Right ventricle myocardium inferior (tissue), 1 donor: Measurements from ENCODE around the gene PARD3. TPM values are rescaled to one million over a fixed set of nuclear protein-coding genes. Genes with fewer than 3 reads are reported as not detected.

Experiments
- ATAC-seq: fragments of 200-7000 bp; cut with Tn5 transposase; one replicate; pipeline ENCODE4 v1.9.1; 2020; ENCODE audit warnings: mild to moderate bottlenecking, moderate library complexity
- DNase-seq: peaks from one replicate; pipeline ENCODE4 v3.0.0; 2021; ENCODE audit errors: missing footprints
- intact Hi-C: fragments of 100-400 bp; cut with DNase I; formaldehyde crosslinking; loops from one replicate; pipeline ENCODE4 v1.11.0; 2022
- total RNA-seq: library from RNA; stranded (reverse); fragmentation: NEBNext Ultra II Directional; extraction: Animal tissue kit (Norgen Biotek cat#: 25700); gene quantifications from one replicate; pipeline ENCODE4 v1.2.1, GENCODE V29; 2021
- donor health status: DM: no; HTN: yes; CAD: no; lungs with severe emphysema.

Gene PARD3
- total RNA-seq, 1 donor from 2014 or later = 34.6 TPM

DNA sequence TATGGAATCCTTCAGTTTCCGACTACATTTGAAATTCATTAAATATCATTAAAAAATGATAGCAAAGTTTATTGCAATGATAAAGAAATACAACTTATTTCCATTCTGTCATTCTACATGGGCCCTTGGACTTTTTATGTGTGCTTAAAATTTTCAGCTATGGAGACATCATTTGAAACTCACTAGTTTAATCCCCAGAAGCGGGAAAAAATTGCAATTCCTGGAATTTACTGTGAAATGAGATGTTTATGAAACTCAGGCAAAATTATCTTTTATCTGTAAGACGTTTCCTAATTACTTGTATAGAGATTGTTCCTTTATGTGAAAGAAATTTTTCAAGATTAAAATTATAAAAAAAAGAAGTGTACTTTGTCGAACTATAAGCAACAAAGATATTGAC lies 213.4 kb downstream of the PARD3 start:
- ATAC-seq (no peak), DNase-seq (no peak)
- intact Hi-C loops = no loop called here

- ATAC-seq = no peak
- intact Hi-C loops = no loop called here
- DNase-seq = no peak
These were observed 215.9 kb downstream of the PARD3 start for GRCh38 chr10:34599026-34599795.

- ATAC-seq (no peak), DNase-seq (no peak)
- intact Hi-C loops = no loop called here
These were observed 218.7 kb downstream of the PARD3 start for GRCh38 chr10:34596351-34596750.

DNA sequence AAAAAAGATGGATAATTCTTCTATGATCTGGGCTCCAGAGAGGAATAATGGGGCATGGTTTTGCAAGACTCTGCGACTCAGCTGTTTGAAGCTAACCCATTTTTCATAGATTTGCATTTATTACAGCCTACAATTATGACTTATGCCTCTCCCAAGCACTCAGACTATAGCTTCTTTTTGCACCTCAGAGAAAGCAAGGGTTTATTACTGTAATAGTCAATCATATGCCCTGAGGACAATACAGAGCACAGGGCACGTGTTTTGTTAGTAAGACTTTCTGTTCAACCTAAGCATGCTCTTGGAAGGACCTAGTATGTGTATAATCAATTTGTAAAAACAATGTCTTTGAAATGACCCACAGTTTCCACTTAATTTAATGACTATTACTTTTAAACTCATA lies 221.2 kb downstream of the PARD3 start:
- intact Hi-C loops = no loop called here
- ATAC-seq = no peak
- DNase-seq = no peak

GRCh38 chr10:34593374-34593890 lies 221.7 kb downstream of the PARD3 start:
- no peak for DNase-seq
- ATAC-seq = no peak
- intact Hi-C loops = no loop called here

DNA sequence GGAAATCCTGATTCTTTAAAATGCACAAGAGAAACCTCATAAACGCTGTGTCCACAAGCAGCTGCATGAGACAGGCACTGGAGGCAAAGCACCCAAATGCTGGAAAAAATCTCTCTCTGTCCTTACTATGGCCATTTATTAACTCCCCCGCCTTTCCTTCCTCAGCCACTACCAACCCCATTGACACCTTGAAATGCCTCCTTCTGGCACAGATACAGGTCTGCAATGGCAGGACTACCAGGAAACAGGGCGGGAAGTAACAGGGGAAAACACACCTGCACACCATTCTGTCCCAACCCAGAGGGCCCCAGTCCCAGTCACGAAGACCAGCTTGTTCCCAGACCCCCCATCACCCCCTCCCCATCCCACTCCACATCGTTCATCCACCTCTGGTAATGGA lies 224.3 kb downstream of the PARD3 start:
- DNase-seq (no peak), ATAC-seq (no peak)
- intact Hi-C loops = no loop called here

DNA sequence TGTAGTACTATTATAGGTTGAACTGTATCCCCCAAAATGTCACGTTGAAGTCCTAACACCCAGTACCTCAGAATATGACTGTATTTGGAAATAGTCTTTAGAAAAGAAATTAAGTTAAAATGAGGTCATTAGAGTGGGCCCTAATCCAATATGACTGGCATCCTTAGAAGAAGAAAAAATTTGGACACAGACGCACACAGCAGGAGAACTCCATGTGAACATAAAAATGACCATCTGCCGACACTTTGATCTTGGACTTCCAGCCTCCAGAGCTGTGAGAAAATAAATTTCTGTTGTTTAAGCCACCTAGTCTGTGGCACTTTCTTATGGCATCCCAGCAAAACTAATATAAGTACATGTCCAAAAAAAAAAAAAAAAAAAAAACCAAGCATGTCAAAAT lies 225.8 kb downstream of the PARD3 start:
- DNase-seq (no peak), ATAC-seq (no peak)
- intact Hi-C loops = no loop called here

- ATAC-seq (no peak), DNase-seq (no peak)
- intact Hi-C loops = no loop called here
These were observed 227.4 kb downstream of the PARD3 start for GRCh38 chr10:34587680-34588019.

- intact Hi-C loops = no loop called here
These were observed 228.0 kb downstream of the PARD3 start for GRCh38 chr10:34587002-34587679.

DNA sequence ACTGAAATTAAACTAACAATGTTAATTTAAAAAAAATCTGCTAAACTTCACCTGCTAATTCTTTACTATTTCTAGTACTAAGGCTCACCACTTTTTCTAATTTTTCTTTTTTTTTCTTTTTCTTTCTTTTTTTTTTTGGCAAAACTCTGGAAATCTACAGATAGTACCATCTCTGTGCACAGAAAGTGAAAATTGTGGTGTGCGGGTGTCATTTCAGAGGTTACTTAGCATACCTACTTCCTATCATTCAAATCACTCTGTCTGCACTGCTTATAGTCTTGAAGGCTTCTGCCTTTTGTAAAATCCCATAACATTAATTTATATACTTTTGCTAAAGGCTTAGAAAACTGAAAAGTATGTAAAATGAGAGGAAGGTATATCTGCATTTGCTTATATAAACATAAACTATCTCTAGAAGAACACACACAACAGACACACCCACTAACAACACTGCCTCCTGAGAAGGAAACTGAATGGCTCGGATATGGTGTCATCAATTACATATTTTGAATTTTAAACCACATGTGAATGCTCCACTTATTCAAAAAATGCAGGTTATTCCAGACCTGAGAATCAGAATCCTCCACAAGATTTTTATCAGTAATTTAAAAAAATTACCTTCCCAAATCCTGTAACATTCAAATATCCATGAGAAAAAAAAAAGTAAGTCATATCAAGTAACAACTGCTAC lies 229.5 kb downstream of the PARD3 start:
- DNase-seq (no peak), ATAC-seq (no peak)
- intact Hi-C loops = no loop called here

More at GRCh38 chr10:34587002-34587679, 228.0 kb downstream of the PARD3 start:
- no peak for ATAC-seq
- no peak for DNase-seq

DNA sequence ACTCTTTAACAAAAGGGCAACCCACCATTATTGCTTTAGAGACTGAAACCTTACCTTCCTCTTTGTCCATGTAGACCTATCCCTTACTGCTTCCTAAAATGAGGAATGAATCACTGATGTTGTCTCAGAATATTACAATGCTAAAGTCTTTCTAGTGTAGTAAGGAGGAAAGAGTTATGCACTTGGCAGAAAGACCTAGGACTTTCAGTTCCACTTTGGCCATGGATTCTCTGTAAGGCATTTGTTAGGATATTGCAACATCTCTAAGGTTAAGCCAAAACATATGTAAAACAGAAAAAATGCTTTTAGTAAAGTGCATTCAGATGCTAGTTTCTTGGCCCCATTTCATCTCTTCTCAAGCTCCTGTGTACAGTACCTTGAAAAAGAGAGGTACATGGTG lies 230.9 kb downstream of the PARD3 start:
- intact Hi-C loops = no loop called here
- ATAC-seq (peak; percentile 71), DNase-seq (no peak)

- ATAC-seq (no peak), DNase-seq (no peak)
- intact Hi-C loops = no loop called here
These were observed 233.1 kb downstream of the PARD3 start for GRCh38 chr10:34581801-34582532.

- no peak for ATAC-seq
- DNase-seq = no peak
- intact Hi-C loops = no loop called here
These were observed 234.5 kb downstream of the PARD3 start for GRCh38 chr10:34580643-34581042.

- intact Hi-C loops = no loop called here
- no peak for ATAC-seq
- no peak for DNase-seq
These were observed 234.9 kb downstream of the PARD3 start for GRCh38 chr10:34580214-34580613.

DNA sequence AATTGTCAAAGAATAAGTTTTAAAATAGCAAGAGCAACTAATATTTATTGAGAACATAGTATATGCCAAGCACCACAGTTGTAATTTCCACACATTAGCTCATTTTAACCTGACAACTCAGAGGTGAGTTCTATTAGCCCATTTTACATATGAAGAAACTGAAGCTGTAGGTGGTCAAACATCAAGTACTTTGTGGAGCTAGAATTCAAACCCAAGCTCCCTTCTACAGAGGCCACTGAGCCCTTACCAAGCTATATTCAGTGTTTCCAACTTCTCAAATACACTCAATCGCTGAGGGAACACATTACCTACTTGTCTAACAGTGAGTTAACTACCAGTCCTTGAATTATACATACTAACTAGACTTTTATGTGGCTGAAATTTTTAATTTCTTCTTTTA lies 236.6 kb downstream of the PARD3 start:
- ATAC-seq (no peak), DNase-seq (no peak)
- intact Hi-C loops = no loop called here

DNA sequence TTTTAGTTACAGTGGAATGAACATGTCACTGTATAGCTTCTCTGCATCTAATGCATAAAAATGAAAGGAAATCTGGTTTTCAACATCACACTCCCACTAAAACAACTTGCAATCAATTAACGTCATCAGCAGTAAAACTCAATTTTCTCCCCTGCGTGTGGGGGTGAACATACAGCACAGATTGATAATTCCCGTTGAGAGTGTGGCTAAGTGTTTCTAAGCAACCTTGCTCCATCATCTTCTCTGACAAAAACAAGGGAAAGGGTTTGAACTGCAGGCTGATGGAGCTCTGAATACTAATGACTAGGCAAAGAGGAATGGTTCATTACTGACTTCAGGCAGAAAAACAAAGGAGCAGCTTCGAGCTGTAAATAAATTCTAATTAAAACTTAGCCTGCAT lies 238.3 kb downstream of the PARD3 start:
- ATAC-seq (no peak), DNase-seq (no peak)
- intact Hi-C loops = no loop called here

GRCh38 chr10:34575882-34576281 lies 239.2 kb downstream of the PARD3 start:
- ATAC-seq (no peak), DNase-seq (no peak)
- intact Hi-C loops = no loop called here

DNA sequence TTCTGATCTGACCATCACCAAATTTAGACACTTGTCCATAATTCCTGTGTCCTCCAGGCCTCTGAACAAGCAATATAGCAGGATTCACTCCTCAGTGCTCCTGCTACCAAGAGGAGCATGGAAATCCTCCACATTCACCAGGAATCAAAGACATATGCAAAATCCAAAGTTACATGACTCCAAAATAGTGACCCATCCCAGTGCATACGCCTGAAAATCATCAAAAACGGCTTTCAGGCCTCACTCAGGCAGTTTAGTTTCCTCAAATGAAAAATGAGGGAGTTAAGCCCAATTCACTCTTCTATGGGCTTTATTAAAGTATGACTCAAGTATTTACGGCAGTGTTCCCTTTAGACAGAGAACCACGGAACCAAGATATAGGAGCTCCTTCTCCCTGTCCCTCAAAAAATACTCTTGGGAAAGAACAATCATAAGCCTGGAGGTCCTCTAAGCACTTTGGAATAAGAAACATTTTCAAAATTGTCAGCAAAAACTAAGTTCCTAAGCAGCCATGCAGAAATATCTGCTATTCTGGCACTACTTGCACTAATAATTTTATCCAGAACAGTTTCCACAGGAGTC lies 240.7 kb downstream of the PARD3 start:
- no peak for ATAC-seq

GRCh38 chr10:34570887-34571286 lies 244.2 kb downstream of the PARD3 start:
- intact Hi-C loops = no loop called here
- ATAC-seq = no peak

More for the DNA sequence above, 240.7 kb downstream of the PARD3 start:
- intact Hi-C loops = no loop called here
- DNase-seq = no peak

More at GRCh38 chr10:34570887-34571286, 244.2 kb downstream of the PARD3 start:
- DNase-seq = no peak
